GM18511 (cell line): ENCODE measurements around the gene CADPS.

ENCODE experiments used
- ATAC-seq: cut with Tn5 transposase; IDR thresholded peaks from one replicate; pipeline ENCODE4 v1.9.1; 2021; ENCODE audit warnings: mild to moderate bottlenecking, moderate library complexity; ENCODE audit not compliant: unreplicated experiment

CADPS gene

GRCh38 chr3:62873761-62874710 lies 1.2 kb downstream of the CADPS start:
- no peak for ATAC-seq

DNA sequence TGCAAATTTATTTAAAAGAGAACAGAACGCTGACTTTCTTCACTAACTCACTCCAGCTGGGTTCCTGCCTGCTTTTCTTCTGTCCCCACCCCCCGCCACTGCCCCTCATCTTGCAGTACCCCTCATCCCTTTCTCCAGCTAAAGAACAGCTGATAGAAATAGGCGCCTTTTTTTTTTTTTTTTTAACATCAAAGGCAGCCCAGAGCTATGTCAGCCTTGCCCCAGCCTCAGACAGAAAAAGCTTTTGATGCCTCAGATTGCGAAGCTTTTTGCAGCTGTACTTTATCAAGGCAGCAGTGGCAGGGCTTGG lies 1.8 kb downstream of the CADPS start:
- ATAC-seq = no peak

DNA sequence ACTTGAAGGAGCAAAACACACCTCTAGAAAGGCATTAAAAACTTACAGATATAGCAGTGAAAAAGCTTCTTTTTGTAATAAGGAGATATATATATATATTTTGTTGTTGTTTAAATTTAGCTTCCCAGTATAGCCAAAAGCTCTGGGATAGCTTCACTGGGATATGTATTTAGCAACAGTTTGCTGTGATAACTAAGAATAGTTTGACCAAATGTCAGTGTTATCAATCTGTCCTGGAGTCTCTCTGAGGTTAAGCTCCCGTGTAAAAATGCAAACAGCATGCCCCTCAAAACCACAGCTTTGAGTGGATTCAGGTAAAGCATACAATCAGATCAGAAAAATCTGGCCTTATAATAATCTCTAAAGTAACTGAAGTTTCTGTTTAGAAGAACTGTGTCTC lies 2.9 kb downstream of the CADPS start:
- no peak for ATAC-seq

DNA sequence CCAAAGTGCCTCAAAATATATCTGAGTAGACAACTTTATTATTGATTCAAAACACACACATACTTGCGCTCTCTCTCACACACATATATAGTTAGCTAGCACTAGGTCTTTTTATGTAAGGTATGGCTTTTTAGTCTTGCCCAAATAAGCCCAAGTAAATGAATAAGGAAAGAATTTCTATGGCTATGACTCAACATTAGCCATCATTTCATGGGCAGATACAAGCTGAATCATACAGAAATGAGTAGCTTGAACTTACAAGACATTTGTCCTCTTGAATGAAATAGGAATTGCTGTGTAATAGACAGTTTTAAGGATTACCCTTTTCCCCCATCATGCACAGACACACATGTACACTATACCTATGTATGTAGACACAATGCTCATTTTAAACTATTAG lies 4.9 kb downstream of the CADPS start:
- no peak for ATAC-seq

GRCh38 chr3:62863648-62864047 lies 11.6 kb downstream of the CADPS start:
- ATAC-seq = no peak

GRCh38 chr3:62859203-62859791 lies 15.9 kb downstream of the CADPS start:
- ATAC-seq = no peak

- ATAC-seq = no peak
Measured at GRCh38 chr3:62845996-62846395, 29.2 kb downstream of the CADPS start.

- no peak for ATAC-seq
Measured at GRCh38 chr3:62843508-62843907, 31.7 kb downstream of the CADPS start.

DNA sequence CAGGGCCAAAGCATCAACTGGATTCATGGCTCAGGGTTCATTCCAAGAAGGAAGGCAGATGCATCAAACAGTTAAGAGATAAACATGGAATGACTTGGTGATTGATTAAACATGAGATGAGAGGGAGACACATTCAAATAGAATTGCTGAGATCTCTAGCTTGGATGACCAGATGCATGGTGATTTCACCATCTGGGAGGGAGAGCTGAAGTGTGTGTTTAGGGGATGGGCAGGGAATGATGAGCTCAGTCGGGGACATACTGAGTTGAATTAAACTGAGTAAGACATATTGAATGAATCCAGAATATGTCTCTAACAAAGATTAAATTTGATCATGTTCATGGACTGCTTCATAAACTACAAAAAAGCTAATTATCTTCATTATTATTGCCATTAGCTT lies 35.5 kb downstream of the CADPS start:
- no peak for ATAC-seq

DNA sequence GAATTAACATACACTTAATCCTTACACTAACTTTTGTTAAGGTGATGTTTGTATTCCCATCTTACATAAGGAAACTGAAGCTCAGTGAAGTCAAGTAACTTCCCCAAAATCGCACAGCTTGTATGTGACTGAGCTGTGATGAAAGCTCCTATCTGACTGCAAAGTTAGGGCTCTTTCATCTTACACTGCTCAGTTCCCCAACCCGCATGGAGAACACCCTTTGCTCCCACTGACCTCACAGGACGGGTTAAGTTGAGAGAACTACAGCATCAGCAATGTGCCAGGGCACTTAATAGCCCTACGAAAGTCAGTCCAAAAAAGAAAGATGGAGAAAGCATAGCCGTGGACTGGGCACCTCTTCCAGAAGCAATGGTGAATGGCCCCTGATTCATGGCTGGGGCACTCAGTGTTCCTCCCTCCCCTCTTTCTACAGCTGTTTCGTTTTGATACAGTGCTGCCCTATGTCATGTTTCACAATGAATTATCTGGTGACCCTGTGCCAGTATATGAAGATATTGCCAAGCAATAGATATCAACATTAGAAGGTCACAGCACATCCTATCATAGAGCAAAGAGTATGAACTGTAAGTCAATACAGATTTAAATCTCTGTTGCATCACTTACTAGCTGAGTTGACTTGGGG lies 38.0 kb downstream of the CADPS start:
- no peak for ATAC-seq

GRCh38 chr3:62835554-62836236 lies 39.5 kb downstream of the CADPS start:
- ATAC-seq = peak; percentile 73

DNA sequence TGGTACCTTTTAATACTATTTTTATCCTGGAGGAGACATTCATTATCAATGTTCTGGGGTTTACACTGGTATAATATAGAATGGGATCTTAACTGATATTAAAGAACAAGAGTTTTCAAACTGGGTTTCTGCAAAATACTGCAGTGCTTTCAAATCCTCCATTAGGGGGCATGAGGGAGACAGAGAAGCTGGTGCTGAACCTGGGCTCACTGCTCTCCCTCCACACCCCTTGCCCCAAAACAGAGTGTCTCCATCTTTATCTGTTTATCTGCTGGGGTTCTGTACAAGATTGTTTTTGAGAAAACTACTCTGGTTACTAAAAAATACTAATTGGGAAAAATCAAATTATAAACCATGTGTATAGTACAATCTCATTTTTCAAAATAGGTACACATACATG lies 41.7 kb downstream of the CADPS start:
- no peak for ATAC-seq

DNA sequence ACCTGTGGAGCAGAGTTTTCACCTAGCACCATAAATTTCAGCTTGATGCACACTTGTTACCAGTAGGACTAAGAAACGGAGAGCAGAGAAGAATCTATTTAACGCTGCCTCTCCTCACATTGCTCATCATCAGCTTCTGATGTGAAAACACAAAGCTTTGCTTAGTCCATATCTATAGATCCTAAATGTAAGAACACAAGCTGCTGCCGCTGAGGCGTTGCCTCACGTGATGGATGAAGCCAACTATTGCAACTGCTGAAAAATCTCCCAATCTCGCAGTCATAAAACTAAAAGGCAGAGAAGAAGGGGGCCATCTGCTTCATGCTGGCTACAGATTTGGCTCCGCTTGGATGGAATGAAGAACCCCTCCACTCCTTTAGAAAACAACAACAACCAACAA lies 42.7 kb downstream of the CADPS start:
- ATAC-seq = no peak

DNA sequence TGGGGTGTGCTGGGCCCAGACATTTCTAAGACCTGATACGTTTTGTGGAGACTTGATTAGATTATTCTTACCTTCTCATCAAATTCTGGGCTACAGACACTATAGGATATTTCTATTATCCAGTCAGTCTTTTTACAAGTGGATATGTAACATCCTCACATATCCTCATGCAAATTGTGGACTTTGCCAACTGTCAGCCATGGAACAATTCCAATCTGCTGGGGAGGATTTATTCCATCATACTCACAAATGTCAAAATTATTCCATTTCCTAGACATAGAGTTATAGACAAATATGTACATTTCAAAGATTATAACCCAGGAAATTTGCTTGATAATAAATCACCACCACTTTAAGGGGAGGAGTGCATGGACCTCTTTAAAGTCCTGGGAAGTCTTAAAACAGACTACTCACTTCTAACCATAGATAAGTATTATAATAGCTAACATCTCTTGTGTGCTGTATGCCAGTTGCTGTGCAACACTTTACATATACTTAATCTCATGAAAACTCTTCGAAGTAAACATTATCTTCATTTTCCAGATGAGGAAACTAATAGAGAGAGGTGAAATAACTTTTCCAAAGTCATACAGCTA lies 44.4 kb downstream of the CADPS start:
- no peak for ATAC-seq

GRCh38 chr3:62827550-62827949 lies 47.7 kb downstream of the CADPS start:
- ATAC-seq = no peak

DNA sequence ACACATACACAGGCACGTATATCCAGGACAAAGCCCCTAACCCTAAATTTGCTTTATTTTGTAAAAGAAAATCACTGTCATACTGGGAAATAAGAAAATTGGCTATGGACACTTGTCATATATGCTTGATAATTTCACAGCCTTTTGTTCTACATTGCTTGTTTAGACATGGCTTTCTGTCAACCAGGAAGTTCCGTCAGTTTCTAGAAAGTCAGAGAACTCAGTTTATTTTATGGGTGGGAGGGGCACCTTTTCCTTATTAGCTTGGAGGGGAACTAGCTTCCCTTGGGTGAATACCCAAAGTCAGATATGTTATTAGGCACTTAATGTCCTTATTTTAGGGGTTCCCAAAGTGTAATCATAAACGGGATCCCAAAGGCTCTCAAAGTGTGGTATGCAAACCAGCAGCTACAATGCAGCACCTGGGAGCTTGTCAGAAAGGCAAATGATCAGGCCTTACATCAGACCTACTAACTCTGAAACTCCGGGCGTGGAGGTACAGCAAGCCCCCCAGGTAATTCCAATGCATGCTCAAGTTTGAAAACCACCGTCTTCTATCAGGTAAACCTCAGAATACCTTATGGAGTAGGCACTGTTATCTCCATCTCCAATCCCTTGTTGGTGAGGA lies 50.1 kb downstream of the CADPS start:
- no peak for ATAC-seq

GRCh38 chr3:62823461-62824050 lies 51.7 kb downstream of the CADPS start:
- no peak for ATAC-seq

DNA sequence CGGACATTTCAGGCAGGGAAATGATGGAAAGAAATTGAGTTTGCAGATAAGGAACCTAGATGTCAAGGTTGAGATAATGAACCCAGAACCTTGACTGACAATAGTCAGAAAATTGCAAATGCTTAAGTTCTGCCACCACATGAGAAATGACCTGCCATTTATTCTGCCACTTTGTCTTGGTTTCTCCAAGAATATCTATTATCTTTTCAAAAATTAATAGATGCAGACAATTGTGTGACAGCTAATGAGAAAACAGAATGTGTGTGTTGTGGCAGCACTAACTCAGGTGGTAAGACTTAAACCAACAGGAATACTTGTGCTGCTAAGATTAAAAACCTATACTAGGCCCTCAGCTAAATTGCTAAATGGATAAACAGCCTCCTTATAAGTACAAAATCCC lies 52.3 kb downstream of the CADPS start:
- ATAC-seq = no peak

DNA sequence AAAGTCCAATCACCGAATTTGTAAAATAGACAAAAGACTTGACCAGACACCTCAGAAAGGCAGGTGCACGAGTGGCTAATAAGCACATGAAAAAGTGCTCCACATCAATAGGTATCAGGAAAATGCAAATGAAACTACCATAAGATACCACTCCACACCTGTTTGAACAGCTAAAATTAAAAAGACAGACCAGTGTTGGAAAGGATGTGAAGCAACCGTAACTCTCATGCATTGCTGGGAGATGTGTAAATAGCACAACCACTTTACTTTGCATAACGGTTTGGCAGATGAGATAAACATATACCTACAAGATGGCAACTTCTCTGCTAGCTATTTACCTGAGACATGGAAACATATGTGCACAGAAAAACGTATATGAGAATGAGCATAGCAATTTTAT lies 56.9 kb downstream of the CADPS start:
- ATAC-seq = peak; percentile 86

GRCh38 chr3:62817678-62818077 lies 57.5 kb downstream of the CADPS start:
- no peak for ATAC-seq
